Activated CD8-positive, alpha-beta memory T cell treated with anti-CD3 and anti-CD28 coated beads, Interleukin-2, amount 50 U/mL, for 24 hours (primary cell): Measurements from ENCODE around the gene NDUFS7.

Experiments
- DNase-seq: peaks from one replicate; pipeline ENCODE4 v3.0.0-alpha.2; 2020; ENCODE audit errors: extremely low read depth

NDUFS7 gene

GRCh38 chr19:1384478-1385110 lies 887 bp downstream of the NDUFS7 start:
- no peak for DNase-seq

DNA sequence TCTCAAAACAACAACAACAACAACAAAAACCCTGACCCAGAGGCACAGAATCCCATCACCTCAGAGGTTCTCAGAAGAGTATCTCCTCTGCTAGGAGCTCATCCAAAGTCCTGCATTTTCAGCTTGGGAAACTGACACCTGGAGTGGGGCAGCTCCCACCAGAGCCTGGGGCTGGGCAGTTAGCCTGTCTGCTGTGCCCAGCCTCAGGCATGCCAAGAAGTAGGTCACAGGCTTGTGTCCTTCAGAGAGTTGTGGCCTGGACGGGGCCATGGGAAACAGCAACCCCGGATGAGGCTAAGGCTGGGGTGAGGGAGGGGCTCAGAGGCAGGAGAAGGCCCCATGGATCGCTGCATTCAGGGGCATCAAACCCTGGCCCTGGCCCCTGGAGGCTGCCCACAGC lies 2.1 kb downstream of the NDUFS7 start:
- DNase-seq: no peak

GRCh38 chr19:1386945-1387683 lies 3.4 kb downstream of the NDUFS7 start:
- no peak for DNase-seq

GRCh38 chr19:1387684-1388636 lies 4.3 kb downstream of the NDUFS7 start:
- DNase-seq: no peak

DNA sequence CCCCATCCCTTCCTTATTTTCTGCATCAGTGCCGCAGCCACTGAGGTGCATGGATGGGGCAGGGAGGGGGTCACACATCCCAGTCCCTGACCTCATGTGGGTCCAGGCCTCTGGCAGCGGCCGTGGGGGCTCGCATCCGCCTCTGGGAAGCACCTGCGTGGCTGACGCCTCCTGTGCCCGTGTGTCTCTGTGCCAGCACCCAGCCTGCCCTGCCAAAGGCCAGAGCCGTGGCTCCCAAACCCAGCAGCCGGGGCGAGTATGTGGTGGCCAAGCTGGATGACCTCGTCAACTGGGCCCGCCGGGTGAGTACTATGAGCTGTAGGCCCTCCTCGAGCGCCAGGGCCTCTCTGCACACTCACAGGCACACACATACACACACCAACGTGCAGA lies 4.9 kb downstream of the NDUFS7 start:
- DNase-seq: no peak

GRCh38 chr19:1389033-1389940 lies 5.6 kb downstream of the NDUFS7 start:
- no peak for DNase-seq

DNA sequence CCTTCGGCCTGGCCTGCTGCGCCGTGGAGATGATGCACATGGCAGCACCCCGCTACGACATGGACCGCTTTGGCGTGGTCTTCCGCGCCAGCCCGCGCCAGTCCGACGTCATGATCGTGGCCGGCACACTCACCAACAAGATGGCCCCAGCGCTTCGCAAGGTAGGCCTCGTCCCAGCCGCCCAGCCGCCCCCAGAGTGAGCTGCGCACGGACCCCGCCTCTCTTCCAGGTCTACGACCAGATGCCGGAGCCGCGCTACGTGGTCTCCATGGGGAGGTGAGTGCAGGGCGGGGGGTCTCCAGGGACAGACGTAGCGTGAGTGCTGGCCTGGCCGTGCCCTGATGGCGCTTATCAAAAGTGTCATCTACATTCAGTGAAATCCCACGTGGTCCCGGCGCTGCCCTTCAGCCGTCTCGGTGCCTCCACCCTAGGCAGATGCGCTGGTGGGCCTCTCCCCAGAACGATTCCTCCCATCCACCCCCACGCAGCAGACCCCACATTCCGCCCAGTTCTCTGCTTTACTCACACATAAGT lies 7.2 kb downstream of the NDUFS7 start:
- no peak for DNase-seq

- DNase-seq: no peak
These were observed 8.7 kb downstream of the NDUFS7 start for GRCh38 chr19:1392407-1392806.

GRCh38 chr19:1392939-1393530 lies 9.3 kb downstream of the NDUFS7 start:
- no peak for DNase-seq

DNA sequence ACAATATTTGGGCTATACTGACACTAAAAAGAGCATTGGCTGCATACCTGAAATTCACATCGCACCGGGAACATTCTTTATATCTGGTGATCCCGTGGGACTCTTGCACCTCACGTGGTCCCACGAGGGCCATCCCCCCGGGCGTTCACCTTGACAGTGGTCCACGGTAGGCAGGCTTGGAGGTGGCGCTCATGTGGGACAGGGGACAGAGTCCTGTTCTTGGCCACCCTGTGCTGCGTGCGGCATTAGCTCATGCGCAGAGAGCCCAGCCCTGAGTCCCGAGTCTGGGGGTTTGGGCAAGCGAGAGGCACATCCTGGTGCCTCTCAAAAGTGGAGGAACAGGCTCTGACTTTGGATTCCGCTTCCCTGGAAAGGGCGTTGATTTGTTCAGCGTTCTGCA lies 10.1 kb downstream of the NDUFS7 start:
- no peak for DNase-seq

DNA sequence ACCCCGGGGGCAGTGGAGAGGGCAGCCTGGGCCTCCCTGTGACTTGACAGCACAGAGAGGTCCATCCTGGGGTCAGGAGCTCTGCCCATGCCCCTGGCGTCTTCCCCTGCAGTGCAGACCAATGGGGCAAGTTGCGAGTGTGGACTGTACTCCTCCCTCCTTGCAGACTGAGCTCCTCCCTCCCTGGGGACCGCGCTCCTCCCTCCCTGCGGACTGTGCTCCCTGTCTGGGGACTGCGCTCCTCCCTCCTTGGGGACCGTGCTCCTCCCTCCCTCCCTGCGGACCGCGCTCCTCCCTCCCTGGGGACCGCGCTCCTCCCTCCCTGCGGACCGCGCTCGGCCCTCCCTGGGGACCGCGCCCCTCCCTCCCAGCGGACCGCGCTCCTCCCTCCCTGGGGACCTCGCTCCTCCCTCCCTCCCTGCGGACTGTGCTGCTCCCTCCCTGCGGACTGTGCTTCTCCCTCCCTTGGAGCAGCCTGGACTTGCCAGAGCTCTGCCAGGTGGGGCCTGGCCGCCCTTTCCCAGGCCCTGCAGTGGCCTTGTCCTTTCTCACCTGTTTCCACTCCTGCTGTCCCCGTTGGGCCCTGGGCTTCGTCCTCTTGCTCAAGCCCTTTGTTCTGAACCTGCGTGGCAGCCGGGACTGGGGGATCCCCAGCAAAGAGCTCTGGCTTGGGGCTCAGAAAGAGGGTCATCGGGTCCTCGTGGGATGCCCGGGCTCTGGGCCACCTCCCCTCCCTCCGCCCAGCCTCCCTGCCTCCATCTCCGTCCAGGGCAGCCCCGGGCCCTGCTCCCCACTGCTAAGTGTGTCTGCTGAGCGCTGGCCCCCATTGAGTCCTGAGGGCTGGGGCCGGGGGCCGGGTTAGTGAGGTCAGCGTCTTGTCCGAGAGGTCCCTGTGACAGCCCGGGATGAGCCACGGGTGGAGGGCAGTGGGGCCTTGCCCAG lies 10.8 kb downstream of the NDUFS7 start:
- DNase-seq: no peak

DNA sequence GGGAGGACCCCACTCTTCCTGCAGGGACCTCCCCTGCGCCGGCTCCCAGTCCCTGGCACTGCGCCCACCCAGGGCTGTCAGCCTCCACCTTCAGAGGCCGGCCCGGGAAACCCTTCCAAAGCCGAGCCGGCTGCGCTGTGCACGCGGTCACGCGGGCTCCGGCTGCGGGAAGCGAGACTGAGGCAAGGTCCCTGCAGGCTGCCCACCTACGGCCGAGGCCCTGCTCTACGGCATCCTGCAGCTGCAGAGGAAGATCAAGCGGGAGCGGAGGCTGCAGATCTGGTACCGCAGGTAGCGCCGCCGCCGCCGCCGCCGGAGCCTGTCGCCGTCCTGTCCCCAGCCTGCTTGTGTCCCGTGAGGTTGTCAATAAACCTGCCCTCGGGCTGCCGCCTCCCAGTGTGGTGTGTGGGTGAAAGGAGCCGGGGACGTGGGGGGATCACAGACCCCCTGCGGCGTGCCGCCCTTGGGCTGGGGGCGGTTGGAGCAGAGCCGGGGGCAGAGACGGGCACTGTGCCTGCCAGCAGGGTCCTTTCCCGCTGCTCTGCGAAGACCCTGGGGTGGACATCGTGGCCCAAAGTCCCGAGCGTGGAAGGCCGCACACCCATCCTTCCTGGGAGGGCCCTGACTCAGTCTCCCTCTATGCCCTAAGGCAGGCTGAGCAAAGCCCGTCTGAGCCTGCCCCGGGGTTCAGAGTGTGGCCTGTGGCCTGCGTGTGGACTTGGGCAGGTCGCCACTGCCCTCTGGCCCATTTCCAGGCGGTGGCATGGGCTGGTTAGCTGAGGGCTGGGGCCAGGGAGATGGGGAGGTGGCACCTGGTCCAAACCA lies 11.7 kb downstream of the NDUFS7 start:
- no peak for DNase-seq

GRCh38 chr19:1396019-1396767 lies 12.5 kb downstream of the NDUFS7 start:
- no peak for DNase-seq

DNA sequence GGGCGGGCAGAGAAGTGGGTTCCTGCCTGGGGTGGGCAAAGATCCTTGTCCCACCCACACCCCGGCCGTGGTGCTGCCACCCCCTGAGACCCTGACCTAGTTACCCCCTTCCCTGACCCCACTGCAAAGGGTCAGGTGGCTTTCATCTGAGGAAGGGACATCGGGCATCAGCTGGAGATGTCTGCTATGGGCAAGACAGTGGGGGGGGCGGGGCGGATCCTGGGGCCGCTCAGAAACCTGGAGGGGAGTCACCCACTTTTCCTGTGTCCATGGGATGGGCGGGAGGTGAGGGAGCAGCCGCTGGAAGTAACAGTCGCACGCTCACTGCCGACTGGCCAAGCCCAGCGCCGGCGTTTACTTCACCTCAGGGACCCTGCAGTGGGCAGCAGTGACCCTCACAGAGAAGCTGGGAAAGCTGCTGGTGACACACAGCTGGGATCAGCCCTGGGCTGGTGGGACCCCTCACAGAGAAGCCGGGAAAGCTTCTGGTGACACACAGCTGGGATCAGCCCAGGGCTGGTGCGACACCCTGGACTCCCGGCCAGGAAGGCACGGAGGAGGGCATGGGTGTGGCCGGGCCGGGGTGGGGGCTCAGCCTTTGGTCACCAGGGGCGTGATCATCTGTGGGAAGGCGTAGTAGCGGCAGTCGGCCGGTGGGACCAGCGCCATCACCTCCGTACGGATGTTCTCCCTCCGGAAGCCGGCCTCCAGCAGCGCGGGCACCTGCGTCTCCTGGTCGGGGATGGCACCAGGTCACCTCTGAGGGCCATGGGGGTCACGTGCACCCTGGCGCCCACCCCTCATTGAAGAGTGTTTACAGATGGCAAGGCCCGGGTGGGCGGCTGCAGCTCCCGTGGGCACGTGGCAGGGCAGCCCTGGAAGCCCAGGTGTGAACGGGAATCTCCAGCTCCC lies 13.3 kb downstream of the NDUFS7 start:
- no peak for DNase-seq

DNA sequence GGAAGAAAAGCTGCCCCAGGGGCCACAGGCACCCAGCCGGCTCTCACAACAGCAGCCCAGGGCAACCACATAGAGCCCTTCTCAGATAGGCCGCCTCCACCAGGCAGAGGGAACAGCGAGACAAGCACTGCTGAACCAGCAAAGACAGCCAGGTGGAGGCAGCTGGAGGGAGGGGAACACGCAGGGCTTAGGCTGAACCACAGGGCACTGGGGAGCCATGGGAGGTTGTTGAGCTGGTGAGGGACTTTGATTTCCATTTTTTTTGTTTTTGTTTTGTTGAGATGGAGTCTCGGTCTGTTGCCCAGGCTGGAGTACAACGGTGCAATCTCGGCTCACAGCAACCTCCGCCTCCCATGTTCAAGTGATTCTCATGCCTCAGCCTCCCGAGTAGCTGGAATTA lies 14.1 kb downstream of the NDUFS7 start:
- DNase-seq: no peak

GRCh38 chr19:1399079-1399478 lies 15.4 kb downstream of the NDUFS7 start:
- no peak for DNase-seq

DNA sequence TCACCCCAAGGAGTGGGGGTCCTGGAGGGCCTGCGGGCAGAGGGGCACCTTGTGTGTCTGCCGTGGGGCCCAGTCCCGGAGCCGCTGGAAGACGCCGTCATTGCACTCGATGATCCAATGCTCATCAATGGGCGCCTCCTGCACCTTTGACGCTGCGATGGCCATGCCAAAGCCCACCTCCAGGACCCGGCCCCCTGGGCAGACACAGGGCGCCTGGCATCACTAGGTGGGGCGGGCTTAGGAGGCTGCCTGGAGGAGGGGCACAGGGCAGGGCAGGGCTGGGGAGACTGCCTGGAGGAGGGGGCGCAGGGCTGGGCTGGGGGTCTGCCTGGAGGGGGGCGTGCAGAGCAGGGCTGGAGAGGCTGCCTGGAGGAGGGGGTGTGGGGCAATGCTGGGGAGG lies 16.0 kb downstream of the NDUFS7 start:
- DNase-seq: no peak
